Activated CD4-positive, CD25-positive, alpha-beta regulatory T cell treated with anti-CD3 and anti-CD28 coated beads, Interleukin-2, amount 50 U/mL, for 16 hours (primary cell): ENCODE results near the gene IGSF1.
"Not testable (repeated sequence)": the region's sequence is repeated elsewhere in the genome, so short reads cannot be mapped to it uniquely, and the experiment has no call there.

ENCODE experiments used
- DNase-seq: peaks from one replicate; pipeline ENCODE4 v3.0.0-alpha.2; 2020; ENCODE audit warnings: low read depth, low spot score

The IGSF1 gene

GRCh38 chrX:131271826-131272225, 17.3 kb downstream of the IGSF1 start:
- DNase-seq: no peak

GRCh38 chrX:131271274-131271673, 17.8 kb downstream of the IGSF1 start:
- DNase-seq: no peak

GRCh38 chrX:131270080-131270479, 19.0 kb downstream of the IGSF1 start:
- no peak for DNase-seq

- no peak for DNase-seq
Observed at GRCh38 chrX:131264665-131265064, 24.4 kb downstream of the IGSF1 start.

- DNase-seq: no peak
Observed at GRCh38 chrX:131264053-131264452, 25.1 kb downstream of the IGSF1 start.

GRCh38 chrX:131262738-131263679, 26.1 kb downstream of the IGSF1 start:
- DNase-seq: no peak

- no peak for DNase-seq
Observed at GRCh38 chrX:131262200-131262599, 26.9 kb downstream of the IGSF1 start.

GRCh38 chrX:131257367-131257766, 31.7 kb downstream of the IGSF1 start:
- no peak for DNase-seq

- DNase-seq: not testable (repeated sequence)
Observed at GRCh38 chrX:131250984-131251738, 37.9 kb downstream of the IGSF1 start.

GRCh38 chrX:131239057-131239456, 50.0 kb downstream of the IGSF1 start:
- no peak for DNase-seq

- DNase-seq: no peak
Observed at GRCh38 chrX:131237363-131237762, 51.7 kb downstream of the IGSF1 start.

- no peak for DNase-seq
Observed at GRCh38 chrX:131235768-131236545, 53.1 kb downstream of the IGSF1 start.

- no peak for DNase-seq
Observed at GRCh38 chrX:131227608-131228007, 61.5 kb downstream of the IGSF1 start.

GRCh38 chrX:131226591-131226990, 62.5 kb downstream of the IGSF1 start:
- no peak for DNase-seq

- no peak for DNase-seq
Observed at GRCh38 chrX:131225078-131225477, 64.0 kb downstream of the IGSF1 start.
